HCT116 (cell line): ENCODE results near the gene SPEF2. TPM values are rescaled to one million over a fixed set of nuclear protein-coding genes. Genes with fewer than 3 reads are reported as not detected.

Source experiments
- ATAC-seq: fragments of 200-7000 bp; cut with Tn5 transposase; 2 replicates; pipeline ENCODE4 v1.9.1; 2020; ENCODE audit warnings: mild to moderate bottlenecking, moderate library complexity
- BruUV-seq: library from RNA; stranded (reverse); fragments of 400-500 nt; replicated peaks from 2 replicates; lab custom pipeline; 2021; lab: Mats Ljungman, UMichigan
- CTCF ChIA-PET: fragments of 300-600 bp; sonication (Branson Sonifier 250); formaldehyde crosslinking; loops from one replicate; lab custom pipeline; 2021; ENCODE audit warnings: antibody characterized with exemption; lab: Charles Lee
- POLR2A ChIA-PET: fragments of 300-600, 350-600 bp; sonication (Branson Sonifier 250); formaldehyde crosslinking; loops from one replicate; lab custom pipeline; 2021; ENCODE audit warnings: antibody characterized with exemption; lab: Charles Lee
- RAD21 ChIA-PET, 2 experiments: fragments of 300-600 bp; sonication (Branson Sonifier 250); formaldehyde crosslinking; loops; one replicate each; lab custom pipeline; 2023; ENCODE audit warnings: low total read pairs in 2 of 2; ENCODE audit not compliant: uncharacterized antibody in 2 of 2, unreplicated experiment in 2 of 2, low non-redundant PET in 1 of 2; lab: Charles Lee
- DNase-seq: peaks from one replicate; pipeline ENCODE4 v3.0.0-alpha.2; 2010; ENCODE audit warnings: low read depth, low spot score
- H2AFZ ChIP-seq: fragments of 200-600 bp; shearing (Covaris generic), sonication (generic); 2 replicates; pipeline ENCODE4 v1.6.1; 2017; ENCODE audit warnings: low read depth, mixed run types, mixed read lengths, antibody characterized with exemption, low read length; ENCODE audit not compliant: poor library complexity, severe bottlenecking
- H3K27ac ChIP-seq: 2 replicates; pipeline ENCODE4 v1.5.1; 2012; ENCODE audit warnings: low read depth, low read length
- H3K27me3 ChIP-seq: fragments of 200-600 bp; sonication (generic); 2 replicates; pipeline ENCODE4 v1.6.1; 2016; ENCODE audit warnings: mixed run types, low read length, mixed read lengths; ENCODE audit not compliant: insufficient read depth
- H3K36me3 ChIP-seq, 2 experiments: fragments of 200-500 bp in 1 of 2; fragments of 200-600 bp in 1 of 2; sonication (Bioruptor generic) in 1 of 2; sonication (generic) in 1 of 2; 2 replicates each; pipeline versions ENCODE4 v1.5.1 to v1.6.1; 2014 to 2016; ENCODE audit warnings: low read length in 2 of 2, inconsistent platforms in 1 of 2, mixed read lengths in 1 of 2, mixed run types in 1 of 2; ENCODE audit not compliant: insufficient read depth in 2 of 2, control insufficient read depth in 1 of 2
- H3K4me1 ChIP-seq, 2 experiments: fragments of 200-600 bp in 1 of 2; sonication (generic) in 1 of 2; 2 replicates each; pipeline versions ENCODE4 v1.5.1 to v1.6.1; 2012 to 2017; ENCODE audit warnings: low read length in 2 of 2, inconsistent platforms in 1 of 2, mild to moderate bottlenecking in 1 of 2, mixed read lengths in 1 of 2, mixed run types in 1 of 2, moderate library complexity in 1 of 2; ENCODE audit not compliant: insufficient read depth in 2 of 2, control insufficient read depth in 1 of 2
- H3K4me2 ChIP-seq: fragments of 200-600 bp; sonication (generic); 2 replicates; pipeline ENCODE4 v1.6.1; 2017; ENCODE audit warnings: mixed run types, low read length, mixed read lengths
- H3K4me3 ChIP-seq, 2 experiments: fragments of 200-600 bp in 1 of 2; sonication (generic) in 1 of 2; replicated peaks in 1 of 2; 2 replicates each; pipeline ENCODE4 v1.5.1; 2011 to 2016; ENCODE audit warnings: low read length in 2 of 2, control low read depth in 1 of 2, low read depth in 1 of 2, mild to moderate bottlenecking in 1 of 2, mixed read lengths in 1 of 2, mixed run types in 1 of 2
- H3K79me2 ChIP-seq: fragments of 200-600 bp; sonication (generic); 2 replicates; pipeline ENCODE4 v1.6.1; 2017; ENCODE audit warnings: mild to moderate bottlenecking, mixed run types, low read length, moderate library complexity, mixed read lengths; ENCODE audit not compliant: insufficient read depth
- H3K9ac ChIP-seq: fragments of 200-600 bp; sonication (generic); 2 replicates; pipeline ENCODE4 v1.6.1; 2016; ENCODE audit warnings: low read length, mixed read lengths
- H3K9me2 ChIP-seq: fragments of 200-600 bp; sonication (generic), shearing (Covaris generic); 2 replicates; pipeline ENCODE4 v1.6.1; 2017; ENCODE audit warnings: mixed run types, mild to moderate bottlenecking, moderate library complexity; ENCODE audit not compliant: insufficient read depth
- H3K9me3 ChIP-seq, 2 experiments: fragments of 200-500 bp in 1 of 2; fragments of 200-600 bp in 1 of 2; sonication (Bioruptor generic) in 1 of 2; sonication (generic) in 1 of 2; 2 replicates each; pipeline ENCODE4 v1.6.1; 2014 to 2017; ENCODE audit warnings: low read length in 2 of 2, mixed read lengths in 2 of 2, inconsistent platforms in 1 of 2, low read depth in 1 of 2, mild to moderate bottlenecking in 1 of 2, mixed run types in 1 of 2, moderate library complexity in 1 of 2; ENCODE audit not compliant: control insufficient read depth in 1 of 2, insufficient read depth in 1 of 2
- H4K20me1 ChIP-seq: fragments of 200-600 bp; sonication (generic), shearing (Covaris generic); 2 replicates; pipeline ENCODE4 v1.6.1; 2017; ENCODE audit warnings: mixed run types, mild to moderate bottlenecking, moderate library complexity; ENCODE audit not compliant: insufficient read depth
- ATF3 ChIP-seq: IDR thresholded peaks from 2 replicates; pipeline ENCODE4 v1.6.1; 2012
- CTCF ChIP-seq, 3 experiments: fragments of 200-600 bp in 1 of 3; sonication (generic) in 1 of 3; IDR thresholded peaks in 2 of 3; conservative IDR thresholded peaks in 1 of 3; 2 replicates each; pipeline ENCODE4 v1.5.1; 2012 to 2017; ENCODE audit warnings: low read depth in 2 of 3, low read length in 2 of 3, antibody characterized with exemption in 1 of 3, borderline replicate concordance in 1 of 3, control low read depth in 1 of 3, mild to moderate bottlenecking in 1 of 3, mixed read lengths in 1 of 3, mixed run types in 1 of 3, moderate library complexity in 1 of 3; ENCODE audit not compliant: insufficient read depth in 1 of 3
- EZH2 ChIP-seq: fragments of 200-600 bp; sonication (generic); IDR thresholded peaks from 2 replicates; pipeline ENCODE4 v1.6.1; 2017; ENCODE audit warnings: antibody characterized with exemption, mixed run types
- MAX ChIP-seq: IDR thresholded peaks from 2 replicates; pipeline ENCODE4 v1.6.1; 2012
- POLR2A ChIP-seq: IDR thresholded peaks from 2 replicates; pipeline ENCODE4 v1.7.0; 2011; ENCODE audit warnings: borderline replicate concordance; ENCODE audit not compliant: insufficient read depth, insufficient read length; ENCODE audit errors: extremely low read depth
- REST ChIP-seq: IDR thresholded peaks from 2 replicates; pipeline ENCODE4 v1.6.1; 2012; ENCODE audit warnings: low read depth
- SIN3A ChIP-seq: IDR thresholded peaks from 2 replicates; pipeline ENCODE4 v1.6.1; 2012; ENCODE audit warnings: low read depth
- TCF7L2 ChIP-seq: IDR thresholded peaks from 2 replicates; pipeline ENCODE4 v1.7.0; 2011; ENCODE audit warnings: borderline replicate concordance, inconsistent platforms; ENCODE audit not compliant: insufficient read depth, insufficient read length; ENCODE audit errors: extremely low read depth
- YY1 ChIP-seq: IDR thresholded peaks from 2 replicates; pipeline ENCODE4 v1.6.1; 2011; ENCODE audit warnings: low read length, low read depth, moderate library complexity, mild to moderate bottlenecking; ENCODE audit not compliant: insufficient replicate concordance; ENCODE audit errors: extremely low read depth
- ZBTB33 ChIP-seq: IDR thresholded peaks from 2 replicates; pipeline ENCODE4 v1.6.1; 2011; ENCODE audit warnings: mild to moderate bottlenecking, low read length, moderate library complexity; ENCODE audit not compliant: insufficient replicate concordance; ENCODE audit errors: extremely low read depth
- ZNF274 ChIP-seq: fragments of 200-500 bp; sonication (Bioruptor generic); IDR thresholded peaks from 2 replicates; pipeline ENCODE4 v1.6.1; 2014; ENCODE audit warnings: mild to moderate bottlenecking, low read depth, low read length, inconsistent platforms
- intact Hi-C: fragments of 100-400 bp; cut with micrococcal nuclease; formaldehyde crosslinking; loops from 2 replicates; pipeline ENCODE4 v1.10.0; 2022
- total RNA-seq: library from RNA; stranded (reverse); gene quantifications from one replicate; pipeline ENCODE4 v1.2.1, GENCODE V29; 2021; ENCODE audit not compliant: unreplicated experiment

SPEF2 gene
- total RNA-seq, 1 experiment from 2014 or later: 4.6 TPM

GRCh38 chr5:35819026-35819425 is 201.4 kb downstream of the SPEF2 start:
- CTCF ChIA-PET: no interaction called here
- H2AFZ ChIP-seq: no peak overlapping the region
- intact Hi-C loops: no loop called here
- H3K4me2 ChIP-seq: no peak overlapping the region
- DNase-seq: no peak
- no peak overlapping the region for H3K27ac ChIP-seq
- no peaks in the 10 kb centered on the region for H3K79me2 ChIP-seq
- peaks cover 27% of the 10 kb centered on the region; the same call in 1 of the 2 replicates for H3K27me3 ChIP-seq
- no peak overlapping the region for H3K4me3 ChIP-seq
- no peaks in the 10 kb centered on the region for H4K20me1 ChIP-seq
- POLR2A ChIA-PET: no interaction called here
- ATAC-seq: no peak
- no peaks in the 10 kb centered on the region for H3K9me3 ChIP-seq
- no peaks in the 10 kb centered on the region for H3K9me2 ChIP-seq
- no peak for TF ChIP-seq POLR2A
- no peak for TF ChIP-seq ATF3
- TF ChIP-seq SIN3A: no peak
- TF ChIP-seq ZBTB33: no peak
- TF ChIP-seq EZH2: no peak
- no peak for TF ChIP-seq ZNF274
- TF ChIP-seq CTCF (IDR thresholded peaks at IDR 0.05 in 2 of 3, conservative IDR thresholded peaks at IDR 0.05 in 1 of 3; ENCODE audit: borderline replicate concordance in 1 of 3, insufficient read depth in 1 of 3, low read depth in 2 of 3, low read length in 2 of 3): no peak
- no peak for TF ChIP-seq REST
- TF ChIP-seq YY1: no peak
- no peak for TF ChIP-seq TCF7L2
- TF ChIP-seq MAX: no peak
- H3K9ac ChIP-seq: no peak overlapping the region
- H3K4me1 ChIP-seq: no peaks in the 10 kb centered on the region
- no peaks in the 10 kb centered on the region for H3K36me3 ChIP-seq
- RAD21 ChIA-PET: no interaction called here
- no TSS peak for BruUV-seq
